ENCODE results near the gene OAS2. TPM values are rescaled to one million over a fixed set of nuclear protein-coding genes. Genes with fewer than 3 reads are reported as not detected.
A peak's percentile ranks its signal among the peaks of the same experiment; 100 is the strongest.

Gene OAS2
- total RNA-seq, 1 donor from 2014 or later: 57.7 TPM

GRCh38 chr12:113022563-113023297, 44.4 kb downstream of the OAS2 start:
- Histone ChIP-seq H3K27me3 (no peaks in the 10 kb centered on the region), H3K4me1 (no peaks in the 10 kb centered on the region), H3K36me3 (no peaks in the 10 kb centered on the region), H3K9me3 (no peaks in the 10 kb centered on the region), H3K27ac (no peak overlapping the region), H3K4me3 (no peak overlapping the region)
- no peak for DNase-seq
- no peak for TF ChIP-seq CTCF (IDR thresholded peaks at IDR 0.05)
- ATAC-seq: no peak
- intact Hi-C loops (cut with DNase I): no loop called here

- Histone ChIP-seq H3K4me1 (no peaks in the 10 kb centered on the region), H3K9me3 (no peaks in the 10 kb centered on the region)
- intact Hi-C loops (cut with DNase I): no loop called here
Observed at GRCh38 chr12:113027726-113028125, 49.4 kb downstream of the OAS2 start.

GRCh38 chr12:113030875-113031525, 52.7 kb downstream of the OAS2 start:
- peak; percentile 83 for ATAC-seq
- H3K27me3 ChIP-seq: no peaks in the 10 kb centered on the region
- H3K36me3 ChIP-seq: no peaks in the 10 kb centered on the region
- H3K4me3 ChIP-seq: no peak overlapping the region
- H3K9me3 ChIP-seq: no peaks in the 10 kb centered on the region
- H3K4me1 ChIP-seq: no peaks in the 10 kb centered on the region
- intact Hi-C loops (cut with DNase I): no loop called here
- H3K27ac ChIP-seq: no peak overlapping the region
- DNase-seq: no peak
- TF ChIP-seq CTCF (IDR thresholded peaks at IDR 0.05): peak; percentile 71

More at GRCh38 chr12:113027726-113028125, 49.4 kb downstream of the OAS2 start:
- no peaks in the 10 kb centered on the region for H3K27me3 ChIP-seq
- no peak overlapping the region for H3K4me3 ChIP-seq
- H3K27ac ChIP-seq: no peak overlapping the region
- no peak for TF ChIP-seq CTCF (IDR thresholded peaks at IDR 0.05)
- DNase-seq (no peak), ATAC-seq (no peak)
- H3K36me3 ChIP-seq: no peaks in the 10 kb centered on the region

- H3K4me3 ChIP-seq: no peak overlapping the region
- H3K27me3 ChIP-seq: peaks cover 3% of the 10 kb centered on the region
- no peaks in the 10 kb centered on the region for H3K9me3 ChIP-seq
- no peaks in the 10 kb centered on the region for H3K36me3 ChIP-seq
- no peaks in the 10 kb centered on the region for H3K4me1 ChIP-seq
- intact Hi-C loops (cut with DNase I): no loop called here
- no peak for TF ChIP-seq CTCF (IDR thresholded peaks at IDR 0.05)
- ATAC-seq (no peak), DNase-seq (no peak)
- H3K27ac ChIP-seq: no peak overlapping the region
Observed at GRCh38 chr12:113039911-113040445, 61.7 kb downstream of the OAS2 start.

- no peaks in the 10 kb centered on the region for H3K9me3 ChIP-seq
- no peak for TF ChIP-seq CTCF (IDR thresholded peaks at IDR 0.05)
- intact Hi-C loops (cut with DNase I): no loop called here
- no peak overlapping the region for H3K4me3 ChIP-seq
- H3K36me3 ChIP-seq: no peaks in the 10 kb centered on the region
- DNase-seq: peak; percentile 87
- no peak overlapping the region for H3K27ac ChIP-seq
- peaks cover 3% of the 10 kb centered on the region for H3K27me3 ChIP-seq
- H3K4me1 ChIP-seq: no peaks in the 10 kb centered on the region
- ATAC-seq: peak; percentile 96
Observed at GRCh38 chr12:113040722-113041171, 62.4 kb downstream of the OAS2 start.
